ENCODE data around the gene ZFAND3. TPM values are rescaled to one million over a fixed set of nuclear protein-coding genes. Genes with fewer than 3 reads are reported as not detected.

Gene ZFAND3
- polyA plus RNA-seq, 1 of the 3 experiments (the other 2 are of a cell fraction): 16.7 TPM

- Histone ChIP-seq H3K4me2 (no peak overlapping the region), H4K20me1 (ENCODE audit: insufficient read depth) (peaks cover 94% of the 10 kb centered on the region), H3K27ac (ENCODE audit: low read depth in 2 of 2, low read length in 1 of 2) (no peak overlapping the region), H3K79me2 (ENCODE audit: insufficient read depth) (peaks cover 91% of the 10 kb centered on the region), H2AFZ (ENCODE audit: low read depth) (no peak overlapping the region), H3K4me3 (ENCODE audit: low read depth in 2 of 2, low read length in 1 of 2) (no peak overlapping the region), H3K27me3 (ENCODE audit: insufficient read depth) (no peaks in the 10 kb centered on the region), H3K36me3 (replicated peaks in 1 of 2; ENCODE audit: control insufficient read depth in 1 of 2, insufficient read depth in 2 of 2, low read length in 1 of 2) (peaks cover 1 to 2% of the 10 kb centered on the region in 2 experiments), H3K9me3 (no peaks in the 10 kb centered on the region), H3K9me2 (no peaks in the 10 kb centered on the region), H3K4me1 (ENCODE audit: control insufficient read depth in 1 of 2, insufficient read depth in 2 of 2, low read depth in 1 of 2, low read length in 1 of 2) (peaks cover 3 to 20% of the 10 kb centered on the region in 2 experiments; a peak in 2 of 4 replicates), H3K9ac (no peak overlapping the region), H3F3A (replicated peaks; ENCODE audit: insufficient read depth) (no peaks in the 10 kb centered on the region)
- POLR2A ChIA-PET: no interaction called here
- 90% methylated on average over 3 of the region's 3 CpGs for WGBS (ENCODE audit: low lambda C conversion rate)
- TF ChIP-seq GABPA (IDR thresholded peaks at IDR 0.05; ENCODE audit: low read depth) (no peak), FOXJ3 (CRISPR knock-in tag; IDR thresholded peaks at IDR 0.05) (no peak), NFIC (IDR thresholded peaks at IDR 0.05; ENCODE audit: borderline replicate concordance) (no peak), SIN3A (IDR thresholded peaks at IDR 0.05; ENCODE audit: borderline replicate concordance, low read depth, low read length) (no peak), RCOR1 (IDR thresholded peaks at IDR 0.05; ENCODE audit: low read length) (no peak), CHD2 (IDR thresholded peaks at IDR 0.05; ENCODE audit: low read length, partially characterized antibody) (no peak), YY1 (IDR thresholded peaks at IDR 0.05; ENCODE audit: low read depth) (no peak), SMC3 (IDR thresholded peaks at IDR 0.05; ENCODE audit: low read depth, low read length) (no peak), REST (IDR thresholded peaks at IDR 0.05; ENCODE audit: low read depth, low read length) (no peak), NRF1 (IDR thresholded peaks at IDR 0.05; ENCODE audit: low read depth, low read length) (no peak), EP300 (IDR thresholded peaks at IDR 0.05; ENCODE audit: borderline replicate concordance in 1 of 2, low read depth in 1 of 2, low read length in 1 of 2) (no peak), TAF1 (IDR thresholded peaks at IDR 0.05; ENCODE audit: borderline replicate concordance, low read depth, low read length) (no peak), GATA2 (CRISPR knock-in tag; IDR thresholded peaks at IDR 0.05) (no peak)
- DNase-seq: no peak
- CTCF ChIA-PET: no interaction called here
Observed at GRCh38 chr6:37942606-37943376, 123.3 kb downstream of the ZFAND3 start.

Data from SK-N-SH (cell line).